Prostate gland (tissue), 2 donors: ENCODE results near the gene PPP1R12C.

Experiments
- CTCF ChIP-seq, 4 experiments: fragments of 200-600 bp in 2 of 4; fragments of 450-650 bp in 2 of 4; sonication (generic) in 2 of 4; IDR thresholded peaks; 1 replicate in 3 of 4; 2 replicates in 1 of 4; pipeline ENCODE4 v1.5.1; 2016 to 2019; ENCODE audit warnings: antibody characterized with exemption in 4 of 4, mild to moderate bottlenecking in 2 of 4, moderate library complexity in 2 of 4
- POLR2A ChIP-seq: fragments of 450-650 bp; IDR thresholded peaks from one replicate; pipeline ENCODE4 v1.6.1; 2016; ENCODE audit warnings: antibody characterized with exemption, mild to moderate bottlenecking
- POLR2AphosphoS5 ChIP-seq: sonication (generic); formaldehyde crosslinking; IDR thresholded peaks from one replicate; pipeline ENCODE4 v1.6.1; 2017; ENCODE audit warnings: antibody characterized with exemption

DNA sequence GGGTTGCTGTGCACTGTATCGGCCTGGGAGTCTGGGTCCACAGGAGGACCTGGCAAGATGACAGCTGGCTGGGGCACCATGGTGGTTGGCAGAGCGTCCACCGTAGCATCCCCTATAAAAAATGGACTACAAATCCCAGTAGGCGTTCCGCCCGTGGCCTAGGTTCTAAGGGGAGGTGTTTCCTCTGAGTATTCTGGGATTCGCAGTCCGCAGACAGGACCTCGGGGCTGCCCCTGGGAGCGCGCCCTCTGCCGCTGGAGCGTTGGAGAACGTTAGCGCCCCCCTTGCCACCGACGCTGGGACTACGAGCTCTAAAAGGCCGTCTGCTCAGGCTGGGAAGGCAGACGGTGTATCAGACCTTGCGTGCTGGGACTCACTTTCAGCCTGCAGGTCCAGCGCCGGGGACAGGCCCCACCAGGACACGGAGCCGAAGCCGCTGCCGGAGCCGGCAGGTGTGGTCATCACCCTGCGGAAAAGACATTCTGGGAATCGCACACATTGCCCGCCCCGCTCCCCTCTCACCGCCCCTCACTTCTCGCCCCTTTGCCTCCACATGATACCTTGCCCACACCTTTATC lies 48.6 kb upstream of the PPP1R12C start:
- TF ChIP-seq CTCF (IDR thresholded peaks at IDR 0.05) (peak in 3 of 4 experiments; percentile 13 to 30 (median 18)), POLR2AphosphoS5 (no peak), POLR2A (no peak)
